Activated CD8-positive, alpha-beta memory T cell treated with anti-CD3 and anti-CD28 coated beads, Interleukin-2, amount 10 ng/mL, durations not matched to agents 7 days and 5 days (primary cell): ENCODE measurements around the gene PHF2. TPM values are rescaled to one million over a fixed set of nuclear protein-coding genes. Genes with fewer than 3 reads are reported as not detected.
"Not testable (repeated sequence)": the region's sequence is repeated elsewhere in the genome, so short reads cannot be mapped to it uniquely, and the experiment has no call there.

Source experiments
- ATAC-seq: fragments of 150-1000 bp; cut with Tn5 transposase; one replicate; pipeline ENCODE4 v1.10.0; 2021; ENCODE audit warnings: moderate library complexity
- CTCF ChIA-PET: fragments of 350-600 bp; sonication (Branson Sonifier 250); formaldehyde crosslinking; loops from one replicate; lab custom pipeline; 2021; ENCODE audit warnings: antibody characterized with exemption; lab: Charles Lee
- DNase-seq: peaks from one replicate; pipeline ENCODE4 v3.0.0-alpha.2; 2020
- H3K27ac Mint-ChIP-seq: one replicate; pipeline ENCODE4 v1.8.0; 2021; ENCODE audit warnings: mild to moderate bottlenecking, mixed read lengths
- H3K27me3 Mint-ChIP-seq: one replicate; pipeline ENCODE4 v1.8.0; 2021; ENCODE audit warnings: mixed read lengths
- H3K36me3 Mint-ChIP-seq: one replicate; pipeline ENCODE4 v1.8.0; 2021; ENCODE audit warnings: mild to moderate bottlenecking, mixed read lengths
- H3K4me1 Mint-ChIP-seq: one replicate; pipeline ENCODE4 v1.8.0; 2021; ENCODE audit warnings: mixed read lengths
- H3K4me3 Mint-ChIP-seq: one replicate; pipeline ENCODE4 v1.8.0; 2021; ENCODE audit warnings: mild to moderate bottlenecking, moderate library complexity, mixed read lengths
- H3K9me3 Mint-ChIP-seq: one replicate; pipeline ENCODE4 v1.8.0; 2022; ENCODE audit warnings: low read depth, mixed read lengths
- total RNA-seq, 2 experiments: library from RNA; stranded (reverse); gene quantifications; one replicate each; pipeline ENCODE4 v1.2.3, GENCODE V29; 2021

PHF2 gene
- total RNA-seq, 2 experiments from 2014 or later, result 25.1 to 26.3 TPM

DNA sequence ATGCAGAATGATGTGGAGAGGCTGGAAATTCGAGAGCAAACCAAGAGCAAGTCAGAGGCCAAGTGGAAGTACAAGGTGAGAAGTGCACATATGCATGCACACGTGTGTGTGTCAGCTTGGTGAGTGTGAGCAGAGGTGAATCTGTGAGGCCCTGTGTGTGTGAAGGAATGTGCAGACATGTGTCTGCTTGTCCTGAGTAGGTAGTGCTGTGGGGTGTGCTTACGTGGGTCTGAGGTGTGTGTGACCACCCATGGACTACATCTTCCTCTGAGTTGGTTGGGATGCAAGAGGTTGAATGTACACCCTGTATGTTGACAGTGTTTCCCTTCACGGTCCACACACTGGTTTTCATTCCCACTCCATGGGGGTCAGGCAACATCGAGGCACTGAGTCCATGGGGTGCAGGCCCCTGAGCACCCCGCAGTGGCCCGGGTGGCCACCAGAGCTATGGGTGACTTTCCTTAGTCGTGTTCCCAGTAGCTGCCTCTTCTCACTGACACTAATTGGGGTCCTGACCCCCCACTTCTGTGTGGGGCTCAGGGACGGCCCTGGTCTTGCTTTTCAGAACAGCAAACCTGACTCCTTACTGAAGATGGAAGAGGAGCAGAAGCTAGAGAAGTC is 86.7 kb downstream of the PHF2 start:
- Mint-ChIP-seq H3K4me3 (no peak overlapping the region), H3K27me3 (no peaks in the 10 kb centered on the region), H3K27ac (no peak overlapping the region), H3K36me3 (peaks cover 4% of the 10 kb centered on the region), H3K4me1 (no peaks in the 10 kb centered on the region), H3K9me3 (no peaks in the 10 kb centered on the region)
- DNase-seq, result no peak
- CTCF ChIA-PET, result no interaction called here
- no peak for ATAC-seq

DNA sequence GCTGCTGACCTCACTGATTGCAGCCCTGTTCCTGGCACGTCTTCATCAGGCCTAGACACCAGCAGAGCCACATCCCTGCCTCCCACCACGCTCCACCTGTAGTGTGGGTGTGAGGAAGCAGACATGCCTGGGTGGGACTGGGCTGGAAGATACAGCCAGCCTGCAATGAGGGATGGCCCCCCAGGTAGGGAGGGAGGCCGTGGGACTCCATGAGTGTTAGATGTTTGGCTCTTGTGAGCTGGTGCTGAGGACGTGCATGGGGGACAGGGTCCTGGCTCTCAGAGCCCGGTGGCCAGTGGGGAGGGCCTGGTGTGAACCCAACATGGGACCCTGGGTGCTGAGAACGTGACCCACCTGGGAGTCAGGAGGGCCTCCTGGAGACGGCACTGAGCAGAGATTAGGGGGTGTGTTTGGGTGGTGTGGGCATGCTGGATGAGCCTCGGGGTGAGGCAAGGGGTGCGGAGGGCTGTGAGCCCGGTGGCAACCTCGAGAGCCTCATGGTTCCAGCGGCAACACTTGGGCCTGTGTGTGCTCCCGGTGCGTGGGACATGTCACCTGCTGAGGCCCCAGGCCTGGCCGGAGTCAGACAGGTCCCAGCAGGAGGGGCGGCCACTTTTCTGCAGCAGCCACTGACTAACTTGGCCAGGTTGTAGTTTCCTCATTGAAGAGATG is 87.6 kb downstream of the PHF2 start:
- DNase-seq (no peak), ATAC-seq (no peak)
- CTCF ChIA-PET, result no interaction called here

DNA sequence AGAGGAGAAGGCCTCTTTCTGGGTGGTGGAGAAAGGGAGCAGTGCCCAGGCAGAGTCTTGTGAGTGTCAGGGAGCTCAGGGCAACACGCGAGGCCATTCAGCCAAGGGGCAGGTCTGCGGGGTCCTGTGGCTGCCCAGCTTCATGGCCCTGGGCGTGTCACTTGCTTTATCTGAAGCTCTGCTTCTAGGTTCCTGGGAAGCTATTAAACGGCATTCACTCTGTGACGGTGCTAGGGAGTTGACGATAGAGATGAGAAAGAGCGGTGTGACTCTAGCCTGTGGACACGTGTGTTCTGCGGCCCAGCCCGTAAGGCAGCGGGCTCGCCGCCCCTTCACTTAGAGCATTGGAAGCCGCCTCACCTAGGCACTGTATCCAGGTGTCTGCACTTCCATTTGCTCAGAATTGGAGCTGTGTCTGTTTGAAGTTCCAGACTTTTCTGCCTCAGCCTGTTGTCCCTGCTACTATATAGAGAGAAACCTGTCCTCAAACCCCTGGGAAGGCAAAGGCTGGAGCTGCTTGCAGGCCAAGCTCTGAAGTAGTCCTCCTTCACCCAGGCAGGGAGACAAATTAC is 88.3 kb downstream of the PHF2 start:
- Mint-ChIP-seq H3K27me3 (no peaks in the 10 kb centered on the region), H3K36me3 (peaks cover 4% of the 10 kb centered on the region), H3K4me3 (no peak overlapping the region), H3K27ac (no peak overlapping the region), H3K4me1 (no peaks in the 10 kb centered on the region), H3K9me3 (no peaks in the 10 kb centered on the region)
- ATAC-seq, result no peak
- CTCF ChIA-PET, result no interaction called here
- peak; percentile 25 for DNase-seq

More for the DNA sequence above, 87.6 kb downstream of the PHF2 start:
- Mint-ChIP-seq H3K9me3 (no peaks in the 10 kb centered on the region), H3K27ac (no peak overlapping the region), H3K36me3 (peaks cover 4% of the 10 kb centered on the region), H3K4me1 (no peaks in the 10 kb centered on the region), H3K4me3 (no peak overlapping the region), H3K27me3 (no peaks in the 10 kb centered on the region)

DNA sequence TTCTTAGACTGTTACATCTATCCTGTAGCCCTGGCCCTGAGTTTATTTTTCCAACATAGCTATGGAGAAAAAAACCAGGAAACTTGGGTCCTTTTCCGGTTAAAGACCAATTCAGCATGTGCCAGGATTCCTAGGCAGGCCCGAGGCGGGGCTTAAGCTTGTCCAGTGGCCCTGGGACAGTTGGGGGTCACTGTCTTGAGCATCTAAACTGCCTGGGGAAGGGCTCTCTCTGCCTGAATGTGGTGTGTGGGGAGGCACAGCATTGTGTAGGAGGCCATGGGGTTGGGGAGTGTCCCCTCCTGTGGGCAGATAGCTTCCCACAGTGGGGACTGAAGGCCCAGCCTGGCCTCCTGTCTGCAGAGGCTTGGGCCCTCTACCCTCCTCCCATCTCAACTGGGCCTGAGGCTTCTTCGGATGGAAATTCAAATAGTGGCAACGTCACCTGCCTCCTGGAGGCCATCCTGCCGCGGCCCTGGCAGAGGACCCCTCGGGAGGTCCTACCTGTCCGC is 88.8 kb downstream of the PHF2 start:
- Mint-ChIP-seq H3K27me3 (no peaks in the 10 kb centered on the region), H3K4me1 (no peaks in the 10 kb centered on the region), H3K4me3 (no peak overlapping the region), H3K9me3 (no peaks in the 10 kb centered on the region), H3K27ac (no peak overlapping the region), H3K36me3 (no peaks in the 10 kb centered on the region)
- CTCF ChIA-PET, result no interaction called here
- DNase-seq, result peak; percentile 30
- no peak for ATAC-seq

DNA sequence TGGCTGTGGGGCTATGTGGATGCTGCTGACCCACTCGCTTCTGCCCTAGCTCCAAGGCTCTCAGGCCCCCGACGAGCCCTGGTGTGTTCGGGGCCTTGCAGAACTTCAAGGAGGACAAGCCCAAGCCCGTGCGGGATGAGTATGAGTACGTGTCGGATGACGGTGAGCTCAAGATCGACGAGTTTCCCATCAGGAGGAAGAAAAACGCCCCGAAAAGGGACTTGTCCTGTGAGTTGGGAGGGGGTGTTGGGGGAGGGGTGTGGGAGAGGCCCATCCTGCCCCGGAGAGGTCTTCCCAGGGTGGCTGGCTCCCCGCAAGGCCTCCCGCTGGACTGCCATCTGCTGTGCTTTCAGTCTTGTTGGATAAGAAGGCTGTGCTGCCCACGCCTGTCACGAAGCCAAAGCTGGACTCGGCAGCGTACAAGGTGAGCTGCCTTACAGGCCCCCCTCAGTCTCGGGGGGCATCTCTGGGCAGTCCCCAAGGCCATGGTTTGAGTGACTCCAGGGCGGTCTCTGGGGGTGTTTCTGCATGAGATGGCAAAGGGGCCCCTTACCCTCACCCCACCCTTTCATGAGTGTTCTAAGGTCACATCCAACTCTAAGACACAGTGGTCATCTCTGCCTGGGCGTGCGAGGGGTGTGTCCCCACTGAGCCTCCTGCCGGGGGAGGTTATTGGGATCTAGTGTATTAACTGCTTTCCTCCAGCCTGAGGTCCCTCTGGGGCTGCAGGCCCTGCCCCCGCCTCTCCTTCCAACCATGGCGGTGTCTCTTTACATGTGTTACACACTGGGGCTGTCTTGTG is 89.5 kb downstream of the PHF2 start:
- DNase-seq (peak; percentile 38), ATAC-seq (no peak)
- no peak overlapping the region for H3K27ac Mint-ChIP-seq
- no peaks in the 10 kb centered on the region for H3K9me3 Mint-ChIP-seq
- CTCF ChIA-PET, result no interaction called here
- H3K36me3 Mint-ChIP-seq, result no peaks in the 10 kb centered on the region
- H3K4me3 Mint-ChIP-seq, result no peak overlapping the region
- no peaks in the 10 kb centered on the region for H3K27me3 Mint-ChIP-seq
- H3K4me1 Mint-ChIP-seq, result no peaks in the 10 kb centered on the region

DNA sequence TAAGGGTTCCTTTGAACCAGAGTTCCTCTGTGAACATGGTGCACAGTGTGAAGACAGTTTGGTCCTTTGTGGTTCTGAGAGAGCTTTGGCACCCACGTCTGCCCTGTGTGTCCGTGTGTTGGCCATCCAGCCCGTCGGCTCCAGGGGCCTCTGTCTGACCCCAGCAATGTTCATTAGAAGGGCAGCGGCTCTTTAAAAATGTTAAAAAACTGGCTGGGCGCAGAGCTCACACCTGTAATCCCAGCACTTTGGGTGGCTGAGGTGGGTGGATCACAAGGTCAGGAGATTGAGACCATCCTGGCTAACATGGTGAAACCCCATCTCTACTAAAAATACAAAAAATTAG is 90.0 kb downstream of the PHF2 start:
- CTCF ChIA-PET, H3K27ac Mint-ChIP-seq, ATAC-seq, H3K4me1 Mint-ChIP-seq, H3K27me3 Mint-ChIP-seq, H3K4me3 Mint-ChIP-seq, H3K9me3 Mint-ChIP-seq, H3K36me3 Mint-ChIP-seq: not testable (repeated sequence)
- peak; percentile 22 for DNase-seq

DNA sequence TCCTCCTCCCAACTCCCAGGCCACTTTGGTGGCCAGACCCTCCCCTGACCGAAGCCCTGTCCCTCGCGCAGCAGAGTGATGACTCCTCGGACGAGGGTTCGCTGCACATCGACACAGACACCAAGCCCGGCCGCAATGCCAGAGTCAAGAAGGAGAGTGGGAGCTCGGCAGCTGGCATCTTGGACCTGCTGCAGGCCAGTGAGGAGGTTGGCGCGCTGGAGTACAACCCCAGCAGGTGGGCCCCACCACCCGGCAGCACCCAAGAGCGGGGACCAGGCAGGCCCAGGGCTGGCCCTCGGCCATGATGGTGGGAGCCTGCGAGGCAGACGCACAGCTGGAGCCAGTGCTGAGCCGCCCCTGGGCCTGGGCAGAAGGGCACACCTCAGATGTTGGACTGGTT is 90.6 kb downstream of the PHF2 start:
- peak; percentile 35 for DNase-seq
- CTCF ChIA-PET, result no interaction called here
- Mint-ChIP-seq H3K27ac (no peak overlapping the region), H3K4me3 (no peak overlapping the region), H3K36me3 (no peaks in the 10 kb centered on the region), H3K4me1 (no peaks in the 10 kb centered on the region), H3K27me3 (no peaks in the 10 kb centered on the region), H3K9me3 (no peaks in the 10 kb centered on the region)
- no peak for ATAC-seq

DNA sequence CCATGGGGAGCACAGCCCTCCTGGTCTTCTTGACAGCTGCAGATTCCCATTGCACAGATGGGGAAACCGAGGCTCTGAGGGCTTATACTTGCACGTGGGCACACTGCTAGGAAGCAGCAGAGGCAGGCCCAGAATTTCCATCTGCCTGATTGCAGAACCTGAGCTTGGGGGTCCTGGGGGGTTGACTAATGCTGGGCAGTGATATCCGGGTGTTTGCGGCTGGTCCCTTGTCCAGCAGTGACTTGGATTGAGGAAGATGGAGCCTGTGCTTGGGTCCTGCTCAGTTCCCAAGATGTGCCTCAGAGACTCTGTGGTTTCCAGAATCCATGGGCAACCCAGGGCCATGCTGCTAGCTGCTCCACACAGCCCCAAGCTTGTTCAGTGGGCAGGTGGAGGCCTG is 91.2 kb downstream of the PHF2 start:
- no peaks in the 10 kb centered on the region for H3K4me1 Mint-ChIP-seq
- H3K27me3 Mint-ChIP-seq, result no peaks in the 10 kb centered on the region
- no peak overlapping the region for H3K27ac Mint-ChIP-seq
- CTCF ChIA-PET, result no interaction called here
- H3K4me3 Mint-ChIP-seq, result no peak overlapping the region
- H3K36me3 Mint-ChIP-seq, result no peaks in the 10 kb centered on the region
- no peaks in the 10 kb centered on the region for H3K9me3 Mint-ChIP-seq
- no peak for ATAC-seq
- no peak for DNase-seq

DNA sequence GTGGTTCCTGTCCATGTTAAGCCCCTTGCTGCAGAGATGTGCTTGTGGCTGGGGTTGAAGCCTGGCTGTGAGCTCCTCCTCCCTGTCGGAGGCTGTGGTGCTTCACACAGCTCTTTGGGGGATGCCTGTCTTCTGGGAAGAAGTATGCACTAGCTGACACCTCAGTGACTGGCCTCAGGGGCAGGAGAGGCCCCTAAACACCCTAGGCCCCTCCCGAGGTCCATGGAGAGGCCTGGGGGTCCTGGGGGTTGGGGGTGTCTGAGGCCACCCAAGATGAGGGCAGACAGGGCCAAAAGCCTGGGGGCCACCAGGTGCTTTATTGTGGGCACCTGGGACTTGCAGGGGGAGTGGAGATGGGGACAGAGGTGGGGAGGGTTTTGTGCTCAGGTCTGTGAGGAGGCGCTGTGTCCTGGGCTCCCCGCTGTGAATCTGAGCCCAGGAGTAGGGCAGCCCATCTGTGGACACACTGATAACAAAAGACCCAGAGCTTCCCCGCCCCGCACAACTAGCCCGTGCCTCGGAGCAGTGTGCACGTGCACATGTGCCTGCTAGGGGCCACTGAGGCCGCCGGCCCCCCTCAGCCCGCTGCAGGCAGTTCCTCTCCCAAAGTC is 92.0 kb downstream of the PHF2 start:
- CTCF ChIA-PET, result no interaction called here
- peak; percentile 37 for DNase-seq

DNA sequence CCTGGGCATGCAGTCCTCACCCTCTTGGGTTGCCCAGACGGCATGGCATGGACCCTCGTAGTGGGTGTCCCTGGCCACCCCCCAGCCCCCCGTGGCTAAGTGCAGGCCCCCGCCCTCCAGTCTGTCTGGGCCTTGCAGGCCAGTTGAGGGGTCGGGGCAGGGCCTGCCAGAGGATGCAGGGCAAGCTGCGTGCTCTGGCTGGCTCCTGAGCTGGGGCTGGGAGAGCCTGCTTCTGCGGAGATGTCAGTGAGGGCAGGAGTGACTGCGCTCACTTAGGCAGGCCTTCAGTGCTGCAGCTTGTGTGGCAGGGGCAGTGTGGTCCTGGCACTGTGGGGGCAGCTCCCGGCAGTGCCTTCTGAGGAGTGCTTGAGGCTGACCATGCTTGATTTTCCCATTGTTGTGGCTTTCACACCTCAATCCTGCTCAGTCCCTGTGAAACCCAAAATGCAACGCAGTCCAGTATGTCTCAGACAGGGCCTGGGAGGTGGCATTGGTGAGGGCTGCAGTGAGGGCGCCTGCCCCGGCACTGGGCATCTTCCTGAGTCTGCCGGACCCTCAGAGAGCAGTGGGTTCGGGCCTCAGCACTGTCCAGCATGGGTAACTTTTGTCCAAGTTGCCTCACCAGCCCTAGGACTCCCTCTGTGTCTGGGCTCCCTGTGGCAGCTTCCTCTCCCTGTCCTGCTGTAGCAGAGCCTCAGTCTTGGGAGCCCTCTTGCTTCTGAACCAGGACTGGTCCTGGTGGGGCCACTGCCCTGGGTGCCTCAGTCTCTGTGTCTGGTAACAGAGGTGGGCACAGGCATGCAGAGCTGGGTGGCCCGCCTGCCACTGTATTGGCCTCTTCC is 93.0 kb downstream of the PHF2 start:
- peak; percentile 36 for DNase-seq
- Mint-ChIP-seq H3K36me3 (peaks cover 3% of the 10 kb centered on the region), H3K4me3 (no peak overlapping the region), H3K27me3 (no peaks in the 10 kb centered on the region), H3K27ac (no peak overlapping the region), H3K4me1 (no peaks in the 10 kb centered on the region), H3K9me3 (no peaks in the 10 kb centered on the region)
- no peak for ATAC-seq
- CTCF ChIA-PET, result no interaction called here

More for the DNA sequence above, 92.0 kb downstream of the PHF2 start:
- H3K27ac Mint-ChIP-seq, result no peak overlapping the region
- no peaks in the 10 kb centered on the region for H3K27me3 Mint-ChIP-seq
- no peaks in the 10 kb centered on the region for H3K9me3 Mint-ChIP-seq
- peaks cover 3% of the 10 kb centered on the region for H3K36me3 Mint-ChIP-seq
- H3K4me3 Mint-ChIP-seq, result no peak overlapping the region
- no peak for ATAC-seq
- H3K4me1 Mint-ChIP-seq, result no peaks in the 10 kb centered on the region

DNA sequence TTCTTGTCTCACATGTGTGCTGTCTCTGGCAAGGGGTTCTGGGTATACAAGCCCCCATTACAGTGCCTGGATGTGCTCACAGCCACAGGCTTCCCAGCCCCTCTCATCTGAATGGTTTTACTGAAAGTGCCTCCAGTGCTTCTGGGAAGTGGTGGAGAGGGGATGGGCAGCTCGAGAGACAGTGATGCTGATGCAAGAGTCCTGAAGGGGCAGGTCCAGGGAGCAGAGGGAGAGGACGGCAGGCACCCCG is 93.5 kb downstream of the PHF2 start:
- peak; percentile 35 for DNase-seq
- Mint-ChIP-seq H3K4me1 (no peaks in the 10 kb centered on the region), H3K27me3 (no peaks in the 10 kb centered on the region), H3K36me3 (peaks cover 3% of the 10 kb centered on the region), H3K4me3 (no peak overlapping the region), H3K9me3 (no peaks in the 10 kb centered on the region), H3K27ac (no peak overlapping the region)
- CTCF ChIA-PET, result no interaction called here
- ATAC-seq, result no peak

DNA sequence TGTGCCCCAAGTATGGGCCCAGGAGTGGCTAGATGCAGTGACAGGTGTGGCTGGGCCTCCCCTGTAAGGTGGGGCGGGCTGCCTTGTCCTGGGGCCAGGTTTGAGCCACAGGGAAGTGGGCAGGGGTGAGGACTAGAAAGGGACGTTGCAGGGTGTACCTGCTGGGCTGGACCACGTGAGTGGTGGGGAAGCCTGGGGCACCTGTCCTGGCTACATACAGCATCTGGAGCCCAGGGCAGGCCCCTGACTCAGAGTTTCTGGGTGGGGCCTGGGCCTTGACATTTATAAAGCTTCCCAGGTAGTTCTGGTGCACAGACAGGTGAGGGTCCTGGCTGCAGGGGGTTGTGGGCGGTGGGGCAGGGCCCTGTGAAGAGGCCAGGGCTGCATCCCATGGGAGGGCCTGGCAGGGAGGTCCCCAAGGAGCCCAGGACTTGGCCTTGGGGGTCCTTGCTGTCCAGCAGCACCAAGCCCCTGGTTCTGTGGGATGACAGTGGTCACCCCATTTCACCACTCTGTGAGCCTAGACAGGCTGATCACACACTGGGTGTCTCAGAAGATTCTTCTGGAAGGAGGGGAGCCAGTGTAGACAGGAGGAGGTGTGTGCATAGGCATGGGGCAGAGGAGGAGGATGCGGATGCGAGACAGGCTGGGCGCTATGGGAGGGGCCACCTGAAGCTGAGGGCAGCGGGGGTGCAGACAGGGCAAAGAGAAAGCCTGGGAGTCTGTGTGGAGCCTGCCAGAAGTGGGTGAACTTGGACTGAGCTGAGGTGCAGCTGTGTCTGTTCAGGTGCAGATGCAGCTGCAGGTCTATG is 94.0 kb downstream of the PHF2 start:
- Mint-ChIP-seq H3K9me3 (no peaks in the 10 kb centered on the region), H3K27ac (peak overlapping the region; percentile 11), H3K36me3 (peaks cover 3% of the 10 kb centered on the region), H3K4me3 (no peak overlapping the region), H3K4me1 (no peaks in the 10 kb centered on the region), H3K27me3 (no peaks in the 10 kb centered on the region)
- ATAC-seq, result peak; percentile 68
- peak; percentile 44 for DNase-seq
- CTCF ChIA-PET, result no interaction called here
